Progenitor cell of endocrine pancreas (in vitro differentiated cells): Measurements from ENCODE around the gene CABP1. TPM values are rescaled to one million over a fixed set of nuclear protein-coding genes. Genes with fewer than 3 reads are reported as not detected.
"Not testable (repeated sequence)": the region's sequence is repeated elsewhere in the genome, so short reads cannot be mapped to it uniquely, and the experiment has no call there.

ENCODE experiments used
- DNase-seq: peaks from one replicate; pipeline ENCODE4 v3.0.0; 2021; ENCODE audit warnings: low spot score; ENCODE audit not compliant: unreplicated experiment
- H3K27ac Mint-ChIP-seq: 2 replicates; pipeline ENCODE4 v1.8.0; 2021; ENCODE audit warnings: mild to moderate bottlenecking, moderate library complexity, mixed read lengths
- H3K27me3 Mint-ChIP-seq: 2 replicates; pipeline ENCODE4 v1.8.0; 2021; ENCODE audit warnings: mixed read lengths
- H3K36me3 Mint-ChIP-seq: 2 replicates; pipeline ENCODE4 v1.8.0; 2022; ENCODE audit warnings: mixed read lengths; ENCODE audit not compliant: insufficient read depth
- H3K4me1 Mint-ChIP-seq: 2 replicates; pipeline ENCODE4 v1.8.0; 2021; ENCODE audit warnings: low read depth, mixed read lengths
- H3K4me3 Mint-ChIP-seq: 2 replicates; pipeline ENCODE4 v1.8.0; 2021; ENCODE audit warnings: low read depth, mild to moderate bottlenecking, moderate library complexity, mixed read lengths
- H3K9me3 Mint-ChIP-seq: 2 replicates; pipeline ENCODE4 v1.8.0; 2021; ENCODE audit warnings: low read depth, mixed read lengths
- CTCF ChIP-seq: fragments of 200-600 bp; sonication (generic); IDR thresholded peaks from one replicate; pipeline ENCODE4 v1.5.0; 2021; ENCODE audit warnings: antibody characterized with exemption, mild to moderate bottlenecking; ENCODE audit not compliant: unreplicated experiment
- total RNA-seq: library from RNA; stranded (reverse); gene quantifications from 2 replicates; pipeline ENCODE4 v1.2.1, GENCODE V29; 2021

CABP1 gene
- total RNA-seq, 1 donor from 2014 or later, result 0.19 TPM

GRCh38 chr12:120597861-120598260, 42.6 kb upstream of the CABP1 start:
- H3K4me3 Mint-ChIP-seq, result no peak overlapping the region
- no peak for TF ChIP-seq CTCF

GRCh38 chr12:120598674-120599463, 41.6 kb upstream of the CABP1 start:
- no peak for TF ChIP-seq CTCF
- no peak for DNase-seq
- no peaks in the 10 kb centered on the region for H3K36me3 Mint-ChIP-seq
- no peaks in the 10 kb centered on the region for H3K4me1 Mint-ChIP-seq
- no peaks in the 10 kb centered on the region for H3K9me3 Mint-ChIP-seq
- peaks cover 25% of the 10 kb centered on the region for H3K27me3 Mint-ChIP-seq
- H3K27ac Mint-ChIP-seq, result no peak overlapping the region
- H3K4me3 Mint-ChIP-seq, result no peak overlapping the region

More at GRCh38 chr12:120597861-120598260, 42.6 kb upstream of the CABP1 start:
- Mint-ChIP-seq H3K27me3 (peaks cover 26% of the 10 kb centered on the region), H3K9me3 (no peaks in the 10 kb centered on the region), H3K4me1 (no peaks in the 10 kb centered on the region), H3K36me3 (no peaks in the 10 kb centered on the region), H3K27ac (no peak overlapping the region)
- DNase-seq, result no peak

GRCh38 chr12:120599672-120600552, 40.5 kb upstream of the CABP1 start:
- TF ChIP-seq CTCF, result no peak

DNA sequence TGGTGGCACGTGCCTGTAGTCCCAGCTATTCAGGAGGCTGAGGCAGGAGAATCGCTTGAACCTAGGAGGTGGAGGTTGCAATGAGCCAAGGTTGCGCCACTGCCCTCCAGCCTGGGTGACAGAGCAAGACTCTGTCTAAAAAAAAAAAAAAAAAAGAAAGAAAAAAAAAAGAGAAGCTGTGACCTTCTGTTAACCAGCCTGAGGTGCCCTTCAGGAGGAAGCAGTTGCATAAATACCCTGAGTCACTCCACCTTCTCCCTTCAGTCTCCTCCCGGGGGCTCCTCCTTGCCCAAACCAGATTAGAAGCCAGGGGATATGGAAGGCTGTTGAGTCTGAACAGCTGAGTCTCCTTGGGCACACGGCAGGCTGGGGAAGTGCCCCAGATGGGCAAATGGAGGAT, 38.0 kb upstream of the CABP1 start:
- DNase-seq, H3K9me3 Mint-ChIP-seq, H3K36me3 Mint-ChIP-seq, H3K4me1 Mint-ChIP-seq, H3K27ac Mint-ChIP-seq, H3K4me3 Mint-ChIP-seq: not testable (repeated sequence)
- peaks cover 27% of the 10 kb centered on the region for H3K27me3 Mint-ChIP-seq

More at GRCh38 chr12:120599672-120600552, 40.5 kb upstream of the CABP1 start:
- no peaks in the 10 kb centered on the region for H3K36me3 Mint-ChIP-seq
- H3K4me3 Mint-ChIP-seq, result no peak overlapping the region
- H3K4me1 Mint-ChIP-seq, result no peaks in the 10 kb centered on the region
- H3K27me3 Mint-ChIP-seq, result peaks cover 24% of the 10 kb centered on the region
- DNase-seq, result no peak
- no peaks in the 10 kb centered on the region for H3K9me3 Mint-ChIP-seq
- H3K27ac Mint-ChIP-seq, result no peak overlapping the region

DNA sequence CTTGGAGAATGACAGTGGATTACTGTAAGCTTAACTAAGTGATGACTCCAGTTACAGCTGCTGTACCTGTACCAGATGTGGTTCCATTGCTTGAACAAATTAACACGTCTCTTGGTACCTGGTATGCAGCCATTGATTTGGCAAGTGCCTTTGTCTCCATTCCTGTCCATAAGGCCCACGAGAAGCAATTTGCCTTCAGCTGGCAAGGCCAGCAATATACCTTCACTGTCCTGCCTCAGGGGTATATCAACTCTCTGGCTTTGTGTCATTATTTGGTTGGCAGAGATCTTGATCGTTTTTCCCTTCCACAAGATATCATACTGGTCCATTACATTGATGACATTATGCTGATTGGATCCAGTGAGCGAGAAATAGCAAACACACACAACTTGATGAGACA, 29.9 kb upstream of the CABP1 start:
- no peaks in the 10 kb centered on the region for H3K4me1 Mint-ChIP-seq
- TF ChIP-seq CTCF, result no peak
- H3K27ac Mint-ChIP-seq, result no peak overlapping the region
- H3K36me3 Mint-ChIP-seq, result no peaks in the 10 kb centered on the region
- no peak for DNase-seq
- H3K27me3 Mint-ChIP-seq, result peaks cover 20% of the 10 kb centered on the region
- no peak overlapping the region for H3K4me3 Mint-ChIP-seq
- no peaks in the 10 kb centered on the region for H3K9me3 Mint-ChIP-seq

GRCh38 chr12:120611534-120611933, 28.9 kb upstream of the CABP1 start:
- not testable (repeated sequence) for H3K9me3 Mint-ChIP-seq, H3K36me3 Mint-ChIP-seq, H3K4me3 Mint-ChIP-seq, H3K4me1 Mint-ChIP-seq, H3K27ac Mint-ChIP-seq, DNase-seq
- H3K27me3 Mint-ChIP-seq, result peaks cover 20% of the 10 kb centered on the region
